H9 (cell line): ENCODE data around the gene RNGTT. TPM values are rescaled to one million over a fixed set of nuclear protein-coding genes. Genes with fewer than 3 reads are reported as not detected.

ENCODE experiments used
- DNase-seq: peaks from one replicate; pipeline ENCODE4 v3.0.0-alpha.2; 2017
- H2AFZ ChIP-seq: one replicate; pipeline ENCODE4 v1.6.1; 2013; ENCODE audit warnings: mild to moderate bottlenecking, low read length, control low read depth, moderate library complexity
- H2AK5ac ChIP-seq: 2 replicates; pipeline ENCODE4 v1.6.1; 2013; ENCODE audit warnings: low read length, control low read depth, mixed read lengths; ENCODE audit not compliant: insufficient read length
- H2BK120ac ChIP-seq: one replicate; pipeline ENCODE4 v1.6.1; 2013; ENCODE audit warnings: low read depth, mild to moderate bottlenecking, low read length, control low read depth, inconsistent platforms; ENCODE audit not compliant: poor library complexity, severe bottlenecking
- H2BK12ac ChIP-seq: 2 replicates; pipeline ENCODE4 v1.6.1; 2013; ENCODE audit warnings: low read length, control low read depth, mixed read lengths, low read depth; ENCODE audit not compliant: insufficient read length
- H2BK15ac ChIP-seq: 2 replicates; pipeline ENCODE4 v1.6.1; 2013; ENCODE audit warnings: low read depth, low read length, control low read depth
- H2BK20ac ChIP-seq: one replicate; pipeline ENCODE4 v1.6.1; 2013; ENCODE audit warnings: low read depth, mild to moderate bottlenecking, low read length, control low read depth, inconsistent platforms; ENCODE audit not compliant: poor library complexity, severe bottlenecking
- H2BK5ac ChIP-seq: 2 replicates; pipeline ENCODE4 v1.6.1; 2013; ENCODE audit warnings: low read length, control low read depth, mixed read lengths; ENCODE audit not compliant: insufficient read length
- H3K14ac ChIP-seq: 2 replicates; pipeline ENCODE4 v1.6.1; 2013; ENCODE audit warnings: low read length, control low read depth; ENCODE audit not compliant: insufficient read depth
- H3K18ac ChIP-seq: 2 replicates; pipeline ENCODE4 v1.6.1; 2013; ENCODE audit warnings: low read depth, mild to moderate bottlenecking, mixed read lengths, low read length, control low read depth; ENCODE audit not compliant: insufficient read length
- H3K23ac ChIP-seq: 2 replicates; pipeline ENCODE4 v1.6.1; 2013; ENCODE audit warnings: low read length, control low read depth, mixed read lengths, low read depth; ENCODE audit not compliant: insufficient read length
- H3K23me2 ChIP-seq: 2 replicates; pipeline ENCODE4 v1.6.1; 2013; ENCODE audit warnings: low read depth, mild to moderate bottlenecking, mixed read lengths, low read length, control low read depth; ENCODE audit not compliant: insufficient read length, poor library complexity, severe bottlenecking
- H3K27ac ChIP-seq: 2 replicates; pipeline ENCODE4 v1.5.1; 2013; ENCODE audit warnings: low read length, control low read depth, mixed read lengths, low read depth; ENCODE audit not compliant: insufficient read length
- H3K27me3 ChIP-seq: 2 replicates; pipeline ENCODE4 v1.6.1; 2013; ENCODE audit warnings: low read length, control low read depth, inconsistent platforms; ENCODE audit not compliant: insufficient read depth
- H3K4ac ChIP-seq: 2 replicates; pipeline ENCODE4 v1.6.1; 2013; ENCODE audit warnings: low read depth, mild to moderate bottlenecking, control low read depth, inconsistent platforms, low read length, moderate library complexity
- H3K4me1 ChIP-seq: 2 replicates; pipeline ENCODE4 v1.6.1; 2013; ENCODE audit warnings: low read length, control low read depth, inconsistent platforms; ENCODE audit not compliant: insufficient read depth
- H3K4me2 ChIP-seq: 2 replicates; pipeline ENCODE4 v1.6.1; 2013; ENCODE audit warnings: low read length, control low read depth, mixed read lengths; ENCODE audit not compliant: insufficient read length, insufficient read depth
- H3K56ac ChIP-seq: 2 replicates; pipeline ENCODE4 v1.6.1; 2013; ENCODE audit warnings: low read depth, mild to moderate bottlenecking, mixed read lengths, low read length, control low read depth; ENCODE audit not compliant: insufficient read length
- H3K79me1 ChIP-seq: 2 replicates; pipeline ENCODE4 v1.6.1; 2013; ENCODE audit warnings: low read depth, mild to moderate bottlenecking, moderate library complexity, low read length, control low read depth, inconsistent platforms; ENCODE audit not compliant: insufficient read depth, poor library complexity, severe bottlenecking
- H3K79me2 ChIP-seq: 2 replicates; pipeline ENCODE4 v1.6.1; 2013; ENCODE audit warnings: low read length, control low read depth, inconsistent platforms; ENCODE audit not compliant: insufficient read depth
- H3K9ac ChIP-seq: 2 replicates; pipeline ENCODE4 v1.6.1; 2013; ENCODE audit warnings: low read length, control low read depth, mixed read lengths; ENCODE audit not compliant: insufficient read length; ENCODE audit errors: extremely low read depth
- H3K9me3 ChIP-seq: one replicate; pipeline ENCODE4 v1.6.1; 2013; ENCODE audit warnings: low read depth, low read length, inconsistent platforms; ENCODE audit not compliant: control insufficient read depth
- H3T11ph ChIP-seq: one replicate; pipeline ENCODE4 v1.6.1; 2013; ENCODE audit warnings: mild to moderate bottlenecking, low read length, control low read depth, inconsistent platforms
- H4K20me1 ChIP-seq: one replicate; pipeline ENCODE4 v1.6.1; 2013; ENCODE audit not compliant: control insufficient read depth, insufficient read length, insufficient read depth
- H4K5ac ChIP-seq: 2 replicates; pipeline ENCODE4 v1.6.1; 2013; ENCODE audit warnings: low read depth, mild to moderate bottlenecking, mixed read lengths, low read length, control low read depth; ENCODE audit not compliant: insufficient read length
- H4K8ac ChIP-seq: replicated peaks from 2 replicates; pipeline ENCODE4 v1.6.1; 2013; ENCODE audit warnings: low read length, control low read depth, mixed read lengths, low read depth; ENCODE audit not compliant: insufficient read length
- H4K91ac ChIP-seq: 2 replicates; pipeline ENCODE4 v1.6.1; 2013; ENCODE audit warnings: low read depth, mild to moderate bottlenecking, moderate library complexity, mixed read lengths, low read length, control low read depth; ENCODE audit not compliant: insufficient read length
- H3K27ac Mint-ChIP-seq, 3 experiments: 2 replicates in 2 of 3; 3 replicates in 1 of 3; pipeline ENCODE4 v1.8.0; 2020 to 2021; ENCODE audit warnings: mixed read lengths in 3 of 3, mild to moderate bottlenecking in 1 of 3, moderate library complexity in 1 of 3
- H3K27me3 Mint-ChIP-seq: 2 replicates; pipeline ENCODE4 v1.8.0; 2021; ENCODE audit warnings: low read depth, mild to moderate bottlenecking, moderate library complexity, mixed read lengths
- H3K36me3 Mint-ChIP-seq, 3 experiments: 2 replicates in 2 of 3; 3 replicates in 1 of 3; pipeline ENCODE4 v1.8.0; 2020 to 2021; ENCODE audit warnings: low read depth in 3 of 3, mixed read lengths in 3 of 3; ENCODE audit not compliant: insufficient read depth in 1 of 3
- H3K4me1 Mint-ChIP-seq, 2 experiments: 2 replicates each; pipeline ENCODE4 v1.8.0; 2020; ENCODE audit warnings: mixed read lengths in 2 of 2
- H3K4me3 Mint-ChIP-seq, 2 experiments: 2 replicates in 1 of 2; 3 replicates in 1 of 2; pipeline ENCODE4 v1.8.0; 2020 to 2021; ENCODE audit warnings: mild to moderate bottlenecking in 2 of 2, mixed read lengths in 2 of 2, moderate library complexity in 1 of 2
- H3K9me3 Mint-ChIP-seq, 2 experiments: 2 replicates in 1 of 2; 3 replicates in 1 of 2; pipeline ENCODE4 v1.8.0; 2020; ENCODE audit warnings: mild to moderate bottlenecking in 2 of 2, mixed read lengths in 2 of 2, moderate library complexity in 1 of 2
- WGBS: extraction: QIAGEN DNeasy Blood & Tissue Kit; methylation state at CpG from one replicate; pipeline ENCODE4 v1.1.7; 2013; ENCODE audit warnings: missing lambda C conversion rate, low lambda C conversion rate, mixed read lengths; ENCODE audit not compliant: insufficient read length; ENCODE audit errors: extremely low coverage; 5-methylcytosine and 5-hydroxymethylcytosine counted together
- total RNA-seq: library from RNA; stranded (reverse); gene quantifications from 2 replicates; pipeline ENCODE4 v1.2.1, GENCODE V29; 2021
- TF ChIP-seq, protein P1 (sequence below): fragments of 200-600 bp; sonication (generic); conservative IDR thresholded peaks from 3 replicates; pipeline ENCODE4 v1.8.0; 2021; ENCODE audit warnings: antibody characterized with exemption, mild to moderate bottlenecking

The RNGTT gene
- total RNA-seq, 1 experiment from 2014 or later: 20.5 TPM

DNA sequence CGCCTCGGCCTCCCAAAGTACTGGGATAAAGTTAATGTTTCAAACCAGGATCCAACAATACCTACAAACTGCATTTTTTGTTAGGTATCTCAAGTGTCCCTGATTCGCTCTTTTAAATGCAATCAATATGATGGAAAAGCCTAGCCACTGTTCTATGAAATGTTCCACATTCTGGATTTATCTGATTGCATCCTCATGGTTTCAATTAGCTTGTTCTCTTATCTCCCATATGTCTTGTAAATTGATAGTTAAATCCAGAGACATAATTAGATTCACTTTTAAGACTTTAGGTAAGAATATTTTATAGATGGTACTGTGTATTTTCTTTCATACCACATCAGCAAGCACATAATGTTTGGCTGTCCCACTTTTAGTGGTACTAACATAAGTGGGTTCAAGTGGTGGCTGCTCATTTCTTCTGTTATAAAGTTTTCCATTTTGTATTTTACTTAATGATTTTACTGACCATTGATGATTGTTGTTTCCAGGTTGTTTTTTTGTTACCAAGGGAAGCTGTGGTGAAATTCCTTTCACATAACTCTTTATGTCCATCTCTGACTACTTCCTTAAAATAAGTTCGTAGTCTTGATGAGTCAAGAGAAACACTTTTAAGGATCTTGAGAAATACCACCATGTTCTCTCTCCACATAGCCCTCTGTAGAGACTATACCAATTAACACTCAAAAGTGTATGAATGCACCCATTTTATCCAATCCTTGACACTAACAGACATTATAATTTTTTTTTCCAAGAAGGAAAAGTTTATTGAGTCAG lies 40.5 kb downstream of the RNGTT start:
- no peak overlapping the region for H3K27ac Mint-ChIP-seq
- H3K23ac ChIP-seq: no peak overlapping the region
- no peak overlapping the region for H2BK120ac ChIP-seq
- no peak for DNase-seq
- no peaks in the 10 kb centered on the region for H3K4me1 ChIP-seq
- H3K27ac ChIP-seq: no peak overlapping the region
- H2AK5ac ChIP-seq: no peak overlapping the region
- WGBS: no CpG with 5 or more reads among the region's 4 CpGs
- H4K20me1 ChIP-seq: no peaks in the 10 kb centered on the region
- no peak overlapping the region for H2BK15ac ChIP-seq
- H3K27me3 ChIP-seq: no peaks in the 10 kb centered on the region
- H4K91ac ChIP-seq: no peak overlapping the region
- no peak overlapping the region for H2BK12ac ChIP-seq
- no peak overlapping the region for H2AFZ ChIP-seq
- no peak overlapping the region for H3K18ac ChIP-seq
- H3K9ac ChIP-seq: no peak overlapping the region
- H3K9me3 Mint-ChIP-seq: no peaks in the 10 kb centered on the region
- H3K4ac ChIP-seq: no peak overlapping the region
- peaks cover 9 to 28% (median 24%) of the 10 kb centered on the region in 3 experiments; a peak in 6 of 7 replicates for H3K36me3 Mint-ChIP-seq
- no peaks in the 10 kb centered on the region for H3K27me3 Mint-ChIP-seq
- H3K14ac ChIP-seq: no peak overlapping the region
- no peak overlapping the region for H4K5ac ChIP-seq
- H3K4me3 Mint-ChIP-seq: no peak overlapping the region
- H2BK5ac ChIP-seq: no peak overlapping the region
- H3K9me3 ChIP-seq: no peaks in the 10 kb centered on the region
- H3T11ph ChIP-seq: no peak overlapping the region
- H3K4me1 Mint-ChIP-seq: no peaks in the 10 kb centered on the region
- TF ChIP-seq, protein P1, sequence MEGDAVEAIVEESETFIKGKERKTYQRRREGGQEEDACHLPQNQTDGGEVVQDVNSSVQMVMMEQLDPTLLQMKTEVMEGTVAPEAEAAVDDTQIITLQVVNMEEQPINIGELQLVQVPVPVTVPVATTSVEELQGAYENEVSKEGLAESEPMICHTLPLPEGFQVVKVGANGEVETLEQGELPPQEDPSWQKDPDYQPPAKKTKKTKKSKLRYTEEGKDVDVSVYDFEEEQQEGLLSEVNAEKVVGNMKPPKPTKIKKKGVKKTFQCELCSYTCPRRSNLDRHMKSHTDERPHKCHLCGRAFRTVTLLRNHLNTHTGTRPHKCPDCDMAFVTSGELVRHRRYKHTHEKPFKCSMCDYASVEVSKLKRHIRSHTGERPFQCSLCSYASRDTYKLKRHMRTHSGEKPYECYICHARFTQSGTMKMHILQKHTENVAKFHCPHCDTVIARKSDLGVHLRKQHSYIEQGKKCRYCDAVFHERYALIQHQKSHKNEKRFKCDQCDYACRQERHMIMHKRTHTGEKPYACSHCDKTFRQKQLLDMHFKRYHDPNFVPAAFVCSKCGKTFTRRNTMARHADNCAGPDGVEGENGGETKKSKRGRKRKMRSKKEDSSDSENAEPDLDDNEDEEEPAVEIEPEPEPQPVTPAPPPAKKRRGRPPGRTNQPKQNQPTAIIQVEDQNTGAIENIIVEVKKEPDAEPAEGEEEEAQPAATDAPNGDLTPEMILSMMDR: no peak
- H3K23me2 ChIP-seq: no peaks in the 10 kb centered on the region
- no peak overlapping the region for H2BK20ac ChIP-seq
- H4K8ac ChIP-seq: no peak overlapping the region
- H3K79me2 ChIP-seq: no peaks in the 10 kb centered on the region
- no peaks in the 10 kb centered on the region for H3K79me1 ChIP-seq
- no peak overlapping the region for H3K56ac ChIP-seq
- H3K4me2 ChIP-seq: no peak overlapping the region
